ENCODE data around the gene ERVV-1. TPM values are rescaled to one million over a fixed set of nuclear protein-coding genes. Genes with fewer than 3 reads are reported as not detected.
A peak's percentile ranks its signal among the peaks of the same experiment; 100 is the strongest.
"Not testable (repeated sequence)": the region's sequence is repeated elsewhere in the genome, so short reads cannot be mapped to it uniquely, and the experiment has no call there.

The ERVV-1 gene
- total RNA-seq, 2 donors from 2014 or later: not detected

DNA sequence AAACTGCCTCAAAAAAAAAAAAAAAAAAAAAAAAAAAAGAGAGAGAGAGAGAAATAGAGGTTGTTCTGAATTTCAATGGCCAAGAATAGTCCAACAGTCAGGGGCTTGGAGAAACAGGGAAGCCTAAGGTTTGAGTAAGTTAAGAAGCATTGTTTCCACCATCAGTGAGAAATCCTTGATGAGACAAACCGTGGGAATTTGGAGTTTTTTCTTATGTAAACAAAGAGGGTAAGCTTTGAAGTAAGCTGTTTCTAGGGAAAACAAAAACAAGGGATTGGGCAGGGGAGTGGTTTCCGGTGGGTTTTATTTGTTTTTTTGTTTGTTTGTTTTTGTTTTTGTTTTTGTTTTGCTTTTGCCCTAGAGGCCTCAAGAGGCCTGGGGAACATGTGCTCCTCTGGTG, 11.2 kb upstream of the ERVV-1 start:
- ATAC-seq (replicated peaks in 1 of 2) (no peak), DNase-seq (no peak)
- Mint-ChIP-seq H3K27me3 (ENCODE audit: low read depth) (peaks cover 13% of the 10 kb centered on the region), H3K27ac (no peak overlapping the region), H3K4me1 (ENCODE audit: low read depth) (no peaks in the 10 kb centered on the region), H3K9me3 (peaks cover 4 to 5% of the 10 kb centered on the region in 2 donors), H3K4me3 (no peak overlapping the region), H3K36me3 (ENCODE audit: insufficient read depth in 2 of 2) (peaks cover 0 to 4% of the 10 kb centered on the region in 2 donors)

DNA sequence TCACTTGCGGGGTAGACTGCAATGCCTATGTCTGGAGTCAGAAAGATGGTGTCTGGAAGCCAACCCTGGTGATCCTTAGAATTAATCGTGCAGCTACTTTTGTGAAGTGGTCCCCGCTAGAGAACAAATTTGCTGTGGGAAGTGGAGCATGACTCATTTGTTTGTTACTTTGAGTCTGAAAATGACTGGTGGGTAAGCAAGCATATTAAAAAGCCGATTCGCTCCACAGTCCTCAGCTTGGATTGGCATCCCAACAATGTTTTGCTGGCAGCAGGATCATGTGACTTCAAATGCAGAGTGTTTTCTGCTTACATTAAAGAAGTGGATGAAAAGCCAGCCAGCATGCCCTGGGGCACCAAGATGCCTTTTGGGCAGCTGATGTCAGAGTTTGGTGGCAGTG, 9.5 kb upstream of the ERVV-1 start:
- Mint-ChIP-seq H3K36me3 (ENCODE audit: insufficient read depth in 2 of 2) (peaks cover 0 to 3% of the 10 kb centered on the region in 2 donors), H3K27me3 (ENCODE audit: low read depth) (peaks cover 1% of the 10 kb centered on the region), H3K27ac (no peak overlapping the region), H3K4me3 (no peak overlapping the region), H3K9me3 (peaks cover 3 to 8% of the 10 kb centered on the region in 2 donors), H3K4me1 (ENCODE audit: low read depth) (no peaks in the 10 kb centered on the region)
- DNase-seq (no peak), ATAC-seq (replicated peaks in 1 of 2) (no peak)

DNA sequence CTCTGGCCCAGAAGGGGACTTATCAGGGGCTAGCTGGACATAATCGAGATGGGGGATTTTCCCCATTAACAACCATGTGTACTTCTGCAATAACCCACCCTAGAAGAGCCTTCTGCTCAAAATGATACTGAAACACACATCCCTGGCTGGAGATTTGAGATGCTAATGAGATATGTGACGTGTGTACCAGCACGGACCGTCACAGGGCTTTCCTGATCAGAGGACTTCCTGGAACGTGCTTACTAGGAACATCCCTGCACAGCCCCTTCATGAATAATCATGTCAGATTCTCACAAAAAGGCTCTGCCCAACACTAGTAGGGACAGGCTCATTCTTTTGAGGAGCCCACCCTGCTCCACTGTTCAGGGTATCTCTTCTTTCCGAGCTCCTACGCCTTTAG, 6.5 kb upstream of the ERVV-1 start:
- Mint-ChIP-seq H3K27ac (no peak overlapping the region), H3K4me1 (ENCODE audit: low read depth) (no peaks in the 10 kb centered on the region), H3K36me3 (ENCODE audit: insufficient read depth in 2 of 2) (peaks cover 0 to 3% of the 10 kb centered on the region in 2 donors), H3K4me3 (no peak overlapping the region), H3K9me3 (peaks cover 3 to 12% of the 10 kb centered on the region in 2 donors), H3K27me3 (ENCODE audit: low read depth) (no peaks in the 10 kb centered on the region)
- DNase-seq: no peak
- ATAC-seq (replicated peaks in 1 of 2): peak in 1 of 2 donors; percentile 28

DNA sequence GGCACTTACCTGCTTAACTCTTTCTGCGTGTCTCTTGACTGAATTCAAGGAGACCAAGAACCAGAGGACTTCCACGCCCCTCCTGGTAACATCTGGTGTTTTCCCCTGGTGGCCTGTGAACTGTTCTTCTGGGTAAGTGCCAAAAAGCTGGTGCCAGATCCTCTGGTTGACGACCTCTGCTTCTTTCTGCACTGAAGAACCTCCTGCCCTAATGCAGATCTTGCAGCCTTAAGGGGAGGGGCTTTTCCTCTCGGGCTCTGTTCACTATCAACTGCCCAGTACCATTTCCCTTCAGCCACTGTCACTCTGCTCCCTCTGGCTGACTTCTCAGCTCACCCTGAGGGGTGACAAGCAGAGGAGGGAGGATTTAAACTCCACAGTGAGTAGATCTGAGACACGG, 6.1 kb upstream of the ERVV-1 start:
- DNase-seq (no peak), ATAC-seq (replicated peaks in 1 of 2) (no peak)
- peaks cover 3 to 12% of the 10 kb centered on the region in 2 donors for H3K9me3 Mint-ChIP-seq
- H3K4me1 Mint-ChIP-seq (ENCODE audit: low read depth): no peaks in the 10 kb centered on the region
- H3K4me3 Mint-ChIP-seq: no peak overlapping the region
- no peak overlapping the region for H3K27ac Mint-ChIP-seq
- H3K36me3 Mint-ChIP-seq (ENCODE audit: insufficient read depth in 2 of 2): peaks cover 0 to 3% of the 10 kb centered on the region in 2 donors
- H3K27me3 Mint-ChIP-seq (ENCODE audit: low read depth): no peaks in the 10 kb centered on the region

DNA sequence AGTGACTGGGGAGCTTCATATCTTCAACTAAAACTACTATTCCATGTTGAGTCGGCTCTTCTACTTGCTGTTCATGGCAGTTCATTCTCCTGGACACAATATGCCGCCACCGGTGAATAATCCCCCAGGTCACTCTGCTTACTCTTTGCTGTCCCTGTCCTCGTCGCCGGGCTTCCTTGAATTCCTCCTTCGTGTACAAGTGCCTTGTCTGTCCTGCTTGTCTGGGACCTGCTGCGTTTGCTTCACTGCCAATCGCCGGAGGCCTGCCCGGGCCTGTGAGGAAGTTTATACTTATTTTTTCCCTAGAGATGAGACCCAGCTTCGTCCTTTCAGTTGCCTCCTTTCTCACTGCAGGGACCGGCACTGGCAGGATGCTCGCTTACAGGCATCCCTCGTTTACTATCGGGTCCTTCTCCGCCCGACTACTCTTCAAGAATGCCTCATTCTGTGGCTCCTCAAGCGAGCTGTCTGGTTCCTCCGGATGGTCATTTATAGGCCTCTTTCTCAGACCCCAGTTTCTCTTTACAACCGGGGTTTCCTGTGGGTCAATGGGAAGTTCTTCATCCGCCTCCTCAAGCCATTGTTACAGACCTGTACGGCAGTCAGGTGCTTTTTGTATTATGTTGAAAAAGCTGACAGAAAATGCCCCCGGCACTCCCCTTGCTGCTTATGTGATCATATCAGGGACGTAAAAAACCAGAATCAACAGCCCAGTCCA, 5.5 kb upstream of the ERVV-1 start:
- Mint-ChIP-seq H3K36me3 (ENCODE audit: insufficient read depth in 2 of 2) (peaks cover 0 to 3% of the 10 kb centered on the region in 2 donors), H3K27me3 (ENCODE audit: low read depth) (no peaks in the 10 kb centered on the region), H3K27ac (no peak overlapping the region), H3K9me3 (peaks cover 3 to 12% of the 10 kb centered on the region in 2 donors), H3K4me3 (no peak overlapping the region), H3K4me1 (ENCODE audit: low read depth) (no peaks in the 10 kb centered on the region)
- no peak for ATAC-seq (replicated peaks in 1 of 2)
- no peak for DNase-seq

DNA sequence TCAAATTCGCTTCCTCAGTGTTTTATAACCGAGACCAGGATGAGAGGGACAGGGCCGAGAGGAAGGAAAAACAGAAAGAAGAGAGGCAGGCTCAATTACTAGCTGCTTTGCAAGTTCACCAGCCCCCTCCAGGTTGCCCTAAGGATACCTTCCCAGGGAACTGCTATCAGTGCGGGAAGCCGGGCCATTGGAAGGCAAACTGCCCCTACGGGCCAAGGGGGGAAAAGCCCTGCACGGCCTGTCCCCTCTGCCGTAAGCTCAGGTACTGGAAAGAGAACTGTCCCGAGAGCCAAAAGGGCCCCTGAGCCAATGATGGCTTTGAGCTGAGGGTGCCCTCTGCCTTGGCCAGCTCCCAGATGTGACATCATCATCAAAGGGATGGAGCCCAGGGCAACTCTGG, 3.2 kb upstream of the ERVV-1 start:
- Mint-ChIP-seq H3K36me3 (ENCODE audit: insufficient read depth in 2 of 2) (peaks cover 1 to 2% of the 10 kb centered on the region in 2 donors), H3K9me3 (peaks cover 2 to 16% of the 10 kb centered on the region in 2 donors)

DNA sequence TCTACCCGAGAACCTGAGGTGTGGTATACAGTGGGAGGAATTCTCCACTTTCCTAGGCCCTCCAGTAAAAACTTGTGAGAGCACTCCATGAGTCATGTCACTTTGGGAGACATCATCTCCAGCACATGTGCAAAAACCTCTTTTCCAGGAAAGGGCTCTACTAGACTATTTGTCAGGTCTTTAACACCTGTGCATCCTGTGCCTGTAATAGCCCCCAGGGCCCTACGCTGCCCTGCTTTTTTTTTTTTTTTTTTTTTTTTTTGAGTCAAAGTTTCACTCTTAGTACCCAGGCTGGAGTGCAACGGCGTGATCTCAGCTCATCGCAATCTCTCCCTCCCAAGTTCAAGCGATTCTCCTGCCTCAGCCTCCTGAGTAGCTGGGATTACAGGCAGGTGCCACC, 1.7 kb upstream of the ERVV-1 start:
- H3K4me1 Mint-ChIP-seq (ENCODE audit: low read depth): no peaks in the 10 kb centered on the region
- H3K27ac Mint-ChIP-seq: no peak overlapping the region
- DNase-seq (no peak), ATAC-seq (replicated peaks in 1 of 2) (no peak)
- peaks cover 2 to 14% of the 10 kb centered on the region in 2 donors for H3K9me3 Mint-ChIP-seq
- H3K36me3 Mint-ChIP-seq (ENCODE audit: insufficient read depth in 2 of 2): peaks cover 1 to 3% of the 10 kb centered on the region in 2 donors
- no peaks in the 10 kb centered on the region for H3K27me3 Mint-ChIP-seq (ENCODE audit: low read depth)
- H3K4me3 Mint-ChIP-seq: no peak overlapping the region

More for the DNA sequence above, 3.2 kb upstream of the ERVV-1 start:
- Mint-ChIP-seq H3K27me3 (ENCODE audit: low read depth) (no peaks in the 10 kb centered on the region), H3K27ac (no peak overlapping the region), H3K4me3 (no peak overlapping the region), H3K4me1 (ENCODE audit: low read depth) (no peaks in the 10 kb centered on the region)
- DNase-seq (no peak), ATAC-seq (replicated peaks in 1 of 2) (no peak)

DNA sequence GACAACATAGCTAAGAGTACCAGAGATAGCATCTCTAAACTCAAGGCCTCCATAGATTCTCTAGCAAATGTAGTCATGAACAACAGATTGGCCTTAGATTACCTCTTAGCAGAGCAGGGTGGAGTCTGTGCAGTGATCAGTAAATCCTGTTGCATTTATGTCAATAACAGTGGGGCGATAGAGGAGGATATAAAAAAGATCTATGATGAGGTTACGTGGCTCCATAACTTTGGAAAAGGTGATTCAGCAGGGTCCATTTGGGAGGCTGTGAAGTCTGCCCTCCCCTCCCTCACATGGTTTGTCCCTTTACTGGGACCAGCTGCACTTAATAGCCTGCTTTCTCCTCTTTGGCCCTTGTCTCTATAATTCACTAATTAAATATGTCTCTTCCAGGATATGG, 1.4 kb downstream of the ERVV-1 start:
- Mint-ChIP-seq H3K9me3 (peaks cover 3 to 7% of the 10 kb centered on the region in 2 donors), H3K4me1 (ENCODE audit: low read depth) (no peaks in the 10 kb centered on the region), H3K36me3 (ENCODE audit: insufficient read depth in 2 of 2) (peaks cover 3 to 9% of the 10 kb centered on the region in 2 donors), H3K27ac (no peak overlapping the region), H3K27me3 (ENCODE audit: low read depth) (no peaks in the 10 kb centered on the region), H3K4me3 (no peak overlapping the region)
- DNase-seq (no peak), ATAC-seq (replicated peaks in 1 of 2) (no peak)

DNA sequence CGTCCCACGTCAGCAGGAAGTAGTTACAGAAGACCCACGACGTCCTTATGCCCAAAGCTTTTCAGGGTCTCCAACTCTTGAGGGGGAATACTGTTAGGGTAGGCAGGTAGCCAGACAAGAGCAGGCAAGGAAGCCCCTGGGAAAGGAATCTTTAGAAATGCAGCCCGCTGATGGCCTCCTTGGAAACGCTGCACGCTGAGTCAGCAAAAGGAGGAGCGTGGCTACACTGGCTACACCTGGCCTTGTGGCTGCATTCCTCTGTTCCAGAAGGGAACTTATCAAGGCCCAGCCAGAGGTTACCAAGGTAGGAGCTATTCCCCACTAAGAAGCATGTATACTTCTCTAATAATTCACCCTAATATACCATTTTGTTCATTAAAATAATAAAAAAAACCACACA, 2.0 kb downstream of the ERVV-1 start:
- Mint-ChIP-seq H3K27ac (no peak overlapping the region), H3K4me1 (ENCODE audit: low read depth) (no peaks in the 10 kb centered on the region), H3K27me3 (ENCODE audit: low read depth) (no peaks in the 10 kb centered on the region), H3K36me3 (ENCODE audit: insufficient read depth in 2 of 2) (peaks cover 4 to 13% of the 10 kb centered on the region in 2 donors), H3K4me3 (no peak overlapping the region), H3K9me3 (peaks cover 6 to 7% of the 10 kb centered on the region in 2 donors)
- no peak for DNase-seq
- no peak for ATAC-seq (replicated peaks in 1 of 2)

DNA sequence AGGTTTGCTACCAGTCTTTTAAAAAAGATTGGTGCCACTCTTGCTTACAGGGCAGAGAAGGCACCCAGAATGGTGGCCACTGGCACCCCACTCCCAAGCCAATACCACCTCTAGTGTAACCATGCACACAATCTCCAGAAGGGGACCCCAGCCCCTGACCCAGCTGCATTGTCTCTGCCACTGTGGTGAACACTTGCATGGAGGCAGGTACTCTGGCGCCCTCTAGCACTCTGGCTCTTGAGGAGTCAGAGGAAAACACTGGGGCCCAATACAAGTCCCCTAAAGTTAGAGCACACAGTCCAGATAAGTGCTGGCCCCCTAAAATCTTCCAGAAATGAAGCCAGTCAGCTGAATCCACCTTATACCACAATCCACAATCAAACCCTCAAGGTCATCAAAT, 6.0 kb downstream of the ERVV-1 start:
- H3K36me3 Mint-ChIP-seq (ENCODE audit: insufficient read depth in 2 of 2): peaks cover 5 to 17% of the 10 kb centered on the region in 2 donors
- no peak overlapping the region for H3K4me3 Mint-ChIP-seq
- peaks cover 4 to 8% of the 10 kb centered on the region in 2 donors for H3K9me3 Mint-ChIP-seq
- H3K4me1 Mint-ChIP-seq (ENCODE audit: low read depth): no peaks in the 10 kb centered on the region
- ATAC-seq (replicated peaks in 1 of 2) (no peak), DNase-seq (peak; percentile 10 to 18)
- H3K27ac Mint-ChIP-seq: no peak overlapping the region
- no peaks in the 10 kb centered on the region for H3K27me3 Mint-ChIP-seq (ENCODE audit: low read depth)

DNA sequence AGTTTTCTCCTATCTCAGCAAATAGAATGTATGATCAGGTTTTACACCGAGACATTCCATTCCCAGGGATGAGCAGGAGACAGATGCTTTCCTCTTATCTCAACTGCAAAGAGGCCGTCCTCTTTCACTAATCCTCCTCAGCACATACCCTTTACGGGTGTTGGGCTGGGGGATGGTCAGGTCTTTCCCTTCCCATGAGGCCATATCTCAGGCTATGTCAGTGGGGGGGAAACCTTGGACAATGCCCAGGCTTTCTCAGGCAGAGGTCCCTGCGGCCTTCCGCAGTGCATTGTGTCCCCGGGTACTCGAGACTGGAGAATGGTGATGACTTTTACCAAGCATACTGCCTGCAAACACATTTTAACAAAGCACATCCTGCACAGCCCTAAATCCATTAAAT, 14.6 kb downstream of the ERVV-1 start:
- H3K27ac Mint-ChIP-seq; H3K4me3 Mint-ChIP-seq; H3K27me3 Mint-ChIP-seq (ENCODE audit: low read depth); DNase-seq; H3K4me1 Mint-ChIP-seq (ENCODE audit: low read depth); ATAC-seq (replicated peaks in 1 of 2): not testable (repeated sequence)
- Mint-ChIP-seq H3K9me3 (peaks cover 11% of the 10 kb centered on the region in 2 donors), H3K36me3 (ENCODE audit: insufficient read depth in 2 of 2) (peaks cover 11 to 19% of the 10 kb centered on the region in 2 donors)

DNA sequence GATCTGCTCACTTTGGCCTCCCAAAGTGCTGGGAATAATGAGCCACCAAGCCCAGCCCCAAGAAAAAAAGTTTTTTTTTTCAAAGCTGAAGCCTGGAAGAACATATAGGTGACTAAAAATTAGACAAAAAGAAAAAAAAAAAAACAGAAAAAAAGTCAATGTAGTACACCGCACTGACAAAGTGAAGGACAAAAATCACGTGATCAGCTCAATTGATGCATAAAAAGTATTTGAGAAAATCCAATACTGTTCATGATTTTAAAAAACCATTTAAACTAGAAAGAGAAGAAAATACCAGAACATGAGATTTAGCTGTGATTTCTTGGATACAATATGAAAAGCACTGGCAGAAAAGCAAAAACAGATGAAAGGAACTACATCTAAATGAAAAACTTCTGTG, 20.3 kb downstream of the ERVV-1 start:
- Mint-ChIP-seq H3K4me3 (no peak overlapping the region), H3K27me3 (ENCODE audit: low read depth) (peaks cover 10% of the 10 kb centered on the region), H3K4me1 (ENCODE audit: low read depth) (peaks cover 5% of the 10 kb centered on the region), H3K9me3 (peaks cover 17 to 25% of the 10 kb centered on the region in 2 donors), H3K36me3 (ENCODE audit: insufficient read depth in 2 of 2) (peaks cover 23 to 30% of the 10 kb centered on the region in 2 donors), H3K27ac (no peak overlapping the region)
- ATAC-seq (replicated peaks in 1 of 2): no peak
- DNase-seq: no peak

DNA sequence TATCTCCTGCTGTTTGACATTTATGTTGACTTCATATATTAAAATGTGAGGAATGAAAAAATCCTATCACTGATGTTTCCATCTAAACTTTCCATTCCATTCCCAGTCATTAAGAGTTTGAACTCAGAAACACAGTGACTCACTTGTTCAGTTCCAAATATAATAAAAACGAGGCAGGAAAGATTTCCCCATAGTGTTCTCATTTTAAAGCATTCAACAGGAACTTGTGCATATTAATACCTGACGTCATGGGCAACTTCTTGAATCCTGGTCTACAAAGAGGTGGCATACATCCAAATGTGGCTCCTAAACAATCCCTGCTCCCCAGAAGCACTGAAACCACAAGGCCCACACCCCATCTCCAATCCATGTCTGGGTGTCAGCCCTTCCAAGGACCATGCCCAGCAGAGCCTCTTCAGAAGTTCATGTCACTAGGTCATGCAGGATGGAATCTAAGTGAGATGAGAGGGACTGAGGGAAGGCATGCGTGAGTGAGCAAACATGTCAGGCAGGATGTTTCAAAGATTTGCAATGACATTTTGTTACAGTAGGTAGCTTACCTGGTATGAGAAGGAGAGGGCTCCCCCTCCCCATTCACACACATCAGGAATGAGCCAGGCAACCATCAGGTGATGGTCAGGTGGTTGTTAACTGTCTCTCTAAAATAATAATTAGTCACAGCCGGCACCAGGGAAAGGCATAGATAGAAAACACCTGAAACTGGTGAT, 21.4 kb downstream of the ERVV-1 start:
- Mint-ChIP-seq H3K36me3 (ENCODE audit: insufficient read depth in 2 of 2) (peaks cover 21 to 27% of the 10 kb centered on the region in 2 donors), H3K4me1 (ENCODE audit: low read depth) (peaks cover 5% of the 10 kb centered on the region), H3K9me3 (peaks cover 15 to 25% of the 10 kb centered on the region in 2 donors), H3K27me3 (ENCODE audit: low read depth) (peaks cover 10% of the 10 kb centered on the region), H3K4me3 (no peak overlapping the region), H3K27ac (no peak overlapping the region)
- DNase-seq (no peak), ATAC-seq (replicated peaks in 1 of 2) (no peak)

Measured in activated T-cell treated with anti-CD3 and anti-CD28 coated beads, Interleukin-2, amount 50 U/mL, for 72 hours (primary cell).